ENCODE results near the gene SLC40A1. TPM values are rescaled to one million over a fixed set of nuclear protein-coding genes. Genes with fewer than 3 reads are reported as not detected.

Gene SLC40A1
- total and polyA plus RNA-seq, 2 of the 13 experiments (the other 11 are each of a cell fraction or from before 2014, with no cell fraction given), result 10.6 to 24.9 TPM

- TF ChIP-seq GTF3A (CRISPR knock-in tag; conservative IDR thresholded peaks at IDR 0.05), result no peak
- no peak for TF ChIP-seq SMAD1 (CRISPR knock-in tag; IDR thresholded peaks at IDR 0.05; ENCODE audit: borderline replicate concordance, low read depth)
- TF ChIP-seq ZNF543 (CRISPR knock-in tag; IDR thresholded peaks at IDR 0.05), result no peak
- TF ChIP-seq RBM22 (optimal IDR thresholded peaks at IDR 0.05; ENCODE audit: low read length), result no peak
- peak; percentile 91 for TF ChIP-seq SALL1 (CRISPR knock-in tag; IDR thresholded peaks at IDR 0.05)
- no peak for TF ChIP-seq ZBTB40 (IDR thresholded peaks at IDR 0.05)
- TF ChIP-seq ZBTB40 (CRISPR knock-in tag; IDR thresholded peaks at IDR 0.05), result no peak
- TF ChIP-seq IKZF4 (CRISPR knock-in tag; IDR thresholded peaks at IDR 0.05; ENCODE audit: borderline replicate concordance, low read depth, not compliant biosample characterization), result no peak
- no peak for TF ChIP-seq CEBPB (IDR thresholded peaks at IDR 0.05; ENCODE audit: borderline replicate concordance, low read depth, low read length)
- TF ChIP-seq ZNF772 (CRISPR knock-in tag; IDR thresholded peaks at IDR 0.05), result no peak
- no peak for TF ChIP-seq SNAPC2 (CRISPR knock-in tag; IDR thresholded peaks at IDR 0.05)
- TF ChIP-seq ZNF280D (CRISPR knock-in tag; IDR thresholded peaks at IDR 0.05), result no peak
- TF ChIP-seq MTA1 (CRISPR knock-in tag; IDR thresholded peaks at IDR 0.05; ENCODE audit: borderline replicate concordance), result no peak
- no peak for TF ChIP-seq ARID2 (CRISPR knock-in tag; IDR thresholded peaks at IDR 0.05; ENCODE audit: borderline replicate concordance)
- no peak for TF ChIP-seq ZBTB7A (CRISPR knock-in tag; IDR thresholded peaks at IDR 0.05)
Measured at GRCh38 chr2:189574793-189575475, 5.7 kb downstream of the SLC40A1 start (continued).
